ENCODE data around the gene MRFAP1L1. TPM values are rescaled to one million over a fixed set of nuclear protein-coding genes. Genes with fewer than 3 reads are reported as not detected.

Gene MRFAP1L1
- total and polyA plus RNA-seq, 7 donors: 40.7 to 82.8 (median 53.5) TPM

DNA sequence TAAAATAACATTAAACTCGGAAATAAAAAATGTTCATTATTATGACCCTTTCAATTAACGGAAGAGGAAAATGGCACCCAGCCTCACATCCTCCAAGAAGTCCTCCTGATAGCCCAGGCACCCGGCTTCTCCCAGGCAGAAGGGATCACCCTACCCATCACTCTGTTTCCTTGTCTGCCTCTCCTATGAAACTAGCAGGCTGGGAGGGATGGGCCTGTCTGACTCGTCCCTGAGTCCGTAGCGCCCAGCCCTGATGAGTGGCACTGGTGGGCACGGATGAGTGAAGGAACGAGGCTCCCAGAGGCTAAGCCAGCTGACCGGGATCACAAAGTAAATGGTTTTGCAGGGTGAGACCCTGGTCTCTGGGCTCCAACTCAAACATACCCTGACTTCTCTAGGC, 44.2 kb upstream of the MRFAP1L1 start:
- 94 to 96% methylated on average over 9 of the region's 9 CpGs for WGBS, 2 donors
- no peak for TF ChIP-seq EP300 (IDR thresholded peaks at IDR 0.05)
- Histone ChIP-seq H3K27ac (no peak overlapping the region), H3K4me3 (no peak overlapping the region), H3K9me3 (no peaks in the 10 kb centered on the region), H3K27me3 (no peaks in the 10 kb centered on the region), H3K36me3 (no peaks in the 10 kb centered on the region), H3K4me1 (no peaks in the 10 kb centered on the region)
- intact Hi-C loops (cut with DNase I): no loop called here
- no peak for DNase-seq

DNA sequence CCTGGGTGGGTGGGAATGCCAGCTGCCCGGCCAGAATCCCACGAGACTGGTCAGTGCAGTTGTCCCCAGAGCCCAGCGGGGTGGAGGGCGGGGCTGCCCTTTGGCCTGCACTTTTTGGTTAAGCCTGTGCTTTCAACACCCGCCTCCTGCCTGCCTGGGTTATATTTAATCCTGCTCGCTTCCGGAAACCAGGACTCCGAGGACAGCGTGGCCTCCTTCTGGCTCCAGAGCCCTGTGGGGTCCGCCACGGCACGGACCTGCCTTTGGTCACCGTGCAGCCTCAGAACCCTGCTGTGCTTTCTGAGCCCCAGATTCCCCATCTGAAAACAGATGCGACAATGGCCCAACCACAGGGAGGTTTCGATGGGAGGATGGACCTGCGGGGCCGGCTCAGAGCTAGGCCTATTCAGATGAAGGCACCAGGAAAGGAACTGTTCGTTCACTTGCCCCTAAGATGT, 43.5 kb upstream of the MRFAP1L1 start:
- intact Hi-C loops (cut with DNase I): no loop called here

DNA sequence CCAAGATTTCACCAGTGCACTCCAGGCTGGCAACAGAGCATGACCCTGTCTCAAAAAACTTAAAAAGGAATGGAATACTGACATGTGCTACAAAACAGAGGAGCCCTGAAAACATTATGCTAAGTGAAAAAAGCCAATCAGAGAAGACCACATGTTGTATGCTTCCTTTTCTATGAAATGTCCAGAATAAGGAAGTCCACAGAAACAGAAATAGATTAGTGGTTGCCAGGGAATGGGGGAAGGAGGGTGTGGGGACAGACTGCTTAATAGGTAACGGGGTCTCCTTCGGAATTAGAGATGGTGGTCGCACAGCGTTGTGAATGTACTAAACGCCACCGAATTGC, 42.8 kb upstream of the MRFAP1L1 start:
- Histone ChIP-seq H3K27me3 (no peaks in the 10 kb centered on the region), H3K27ac (no peak overlapping the region), H3K9me3 (no peaks in the 10 kb centered on the region), H3K4me1 (peaks cover 0 to 6% (median 2%) of the 10 kb centered on the region in 4 donors), H3K36me3 (no peaks in the 10 kb centered on the region), H3K4me3 (no peak overlapping the region)
- intact Hi-C loops (cut with DNase I): no loop called here
- DNase-seq: no peak
- TF ChIP-seq POLR2A (IDR thresholded peaks at IDR 0.05) (no peak), CTCF (IDR thresholded peaks at IDR 0.05) (no peak), EP300 (IDR thresholded peaks at IDR 0.05) (no peak), POLR2AphosphoS5 (IDR thresholded peaks at IDR 0.05) (no peak)
- 45 to 87% methylated on average over 6 of the region's 6 CpGs for WGBS, 2 donors

More for the DNA sequence above, 43.5 kb upstream of the MRFAP1L1 start:
- H3K9me3 ChIP-seq: no peaks in the 10 kb centered on the region
- WGBS, 2 donors: 40 to 77% methylated on average over 18 of the region's 18 CpGs
- TF ChIP-seq POLR2A (IDR thresholded peaks at IDR 0.05) (no peak), POLR2AphosphoS5 (IDR thresholded peaks at IDR 0.05) (no peak), CTCF (IDR thresholded peaks at IDR 0.05) (no peak), EP300 (IDR thresholded peaks at IDR 0.05) (no peak)
- H3K4me3 ChIP-seq: no peak overlapping the region
- no peaks in the 10 kb centered on the region for H3K36me3 ChIP-seq
- DNase-seq: no peak
- peaks cover 0 to under 1% (median 0%) of the 10 kb centered on the region in 4 donors for H3K4me1 ChIP-seq
- H3K27me3 ChIP-seq: no peaks in the 10 kb centered on the region
- no peak overlapping the region for H3K27ac ChIP-seq

GRCh38 chr4:6751611-6752485, 42.2 kb upstream of the MRFAP1L1 start:
- WGBS, 2 donors: 62 to 69% methylated on average over 18 of the region's 18 CpGs
- Histone ChIP-seq H3K4me3 (no peak overlapping the region), H3K27ac (no peak overlapping the region), H3K4me1 (peaks cover 0 to 9% (median 3%) of the 10 kb centered on the region in 4 donors), H3K27me3 (no peaks in the 10 kb centered on the region), H3K9me3 (no peaks in the 10 kb centered on the region), H3K36me3 (no peaks in the 10 kb centered on the region)
- intact Hi-C loops (cut with DNase I): no loop called here
- TF ChIP-seq POLR2A (IDR thresholded peaks at IDR 0.05): no peak
- no peak for DNase-seq

DNA sequence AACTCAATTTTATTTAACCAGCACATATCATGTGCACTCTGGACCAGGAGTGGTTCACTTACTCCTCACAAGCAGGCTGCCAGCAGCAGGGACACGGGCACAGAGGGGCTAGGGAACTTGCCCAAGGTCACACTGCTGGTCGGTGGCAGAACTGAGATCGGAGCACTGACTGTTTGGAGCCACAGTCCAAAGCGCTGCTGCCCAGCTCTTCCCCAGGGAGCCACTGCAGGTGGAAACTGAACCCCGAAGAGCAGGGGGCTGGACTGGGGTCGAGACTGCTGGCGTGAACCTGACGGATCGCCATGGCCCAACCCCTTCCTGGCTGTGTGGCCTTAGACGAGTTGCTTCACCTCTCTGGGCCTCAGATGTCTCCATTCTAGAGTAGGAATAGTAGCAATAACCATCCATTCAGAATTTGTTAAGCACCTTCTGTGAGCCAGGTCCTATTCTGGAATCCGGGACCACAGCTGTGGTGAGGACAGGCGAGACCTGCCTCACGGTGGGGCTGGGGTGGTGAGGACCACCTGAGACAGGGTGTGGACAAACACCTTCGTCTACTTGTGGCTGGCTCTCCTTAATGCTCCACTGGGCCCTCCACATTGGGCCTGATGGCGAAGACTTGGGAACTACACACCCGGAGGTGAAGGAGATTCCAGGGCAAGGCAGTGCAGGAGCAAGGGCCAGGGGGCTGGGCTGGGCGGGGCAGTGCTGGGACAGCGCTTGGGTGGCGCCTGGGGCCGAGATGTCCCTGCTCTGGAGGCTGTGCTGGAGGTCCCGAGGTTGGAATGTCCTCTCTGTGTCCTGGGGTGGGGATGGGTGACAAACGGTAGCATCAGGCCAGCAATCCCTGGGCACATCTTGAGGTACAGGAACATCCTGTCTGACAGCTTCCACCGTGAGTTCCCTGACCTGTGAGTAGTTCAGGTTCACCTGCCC, 40.9 kb upstream of the MRFAP1L1 start:
- H3K4me3 ChIP-seq: no peak overlapping the region
- no peaks in the 10 kb centered on the region for H3K27me3 ChIP-seq
- intact Hi-C loops (cut with DNase I): no loop called here
- no peaks in the 10 kb centered on the region for H3K36me3 ChIP-seq
- peaks cover 0 to 11% (median 3%) of the 10 kb centered on the region in 4 donors for H3K4me1 ChIP-seq
- no peak overlapping the region for H3K27ac ChIP-seq
- TF ChIP-seq POLR2AphosphoS5 (IDR thresholded peaks at IDR 0.05) (no peak), EP300 (IDR thresholded peaks at IDR 0.05) (no peak), POLR2A (IDR thresholded peaks at IDR 0.05) (no peak)
- H3K9me3 ChIP-seq: no peaks in the 10 kb centered on the region
- DNase-seq: no peak
- WGBS, 2 donors: 53 to 81% methylated on average over 23 of the region's 23 CpGs

Data from sigmoid colon (tissue), 7 donors.